ENCODE measurements around the gene PROS1. TPM values are rescaled to one million over a fixed set of nuclear protein-coding genes. Genes with fewer than 3 reads are reported as not detected.

Gene PROS1
- total RNA-seq, 1 experiment from 2014 or later = 1.3 TPM

DNA sequence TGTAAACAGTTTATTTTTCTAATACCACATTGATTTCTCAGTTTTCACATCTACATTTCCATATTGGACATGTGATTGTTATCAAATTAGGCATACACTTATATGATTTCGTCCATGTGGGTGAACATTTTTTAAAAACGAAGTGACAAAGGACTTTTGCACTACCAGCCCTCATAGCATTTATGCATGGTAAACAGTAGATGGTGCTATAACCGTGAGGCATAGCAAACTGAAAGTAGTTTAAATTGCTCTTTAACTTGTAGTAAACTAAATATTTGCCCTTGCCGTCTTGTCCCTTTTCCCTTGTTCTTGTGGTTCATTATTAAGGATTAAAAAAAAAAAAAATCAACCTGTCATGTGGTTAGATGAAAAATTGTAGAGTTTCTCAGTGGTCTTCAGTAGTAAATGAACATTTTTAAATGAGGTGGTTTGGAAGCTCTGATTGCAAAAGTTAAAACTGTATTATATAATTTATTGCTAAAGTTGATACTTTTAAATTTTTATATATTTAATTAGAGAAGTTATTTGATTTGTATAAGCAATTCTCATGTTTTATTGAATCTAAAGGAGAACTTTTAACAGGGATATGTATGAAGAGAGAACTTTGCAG is 30.7 kb upstream of the PROS1 start:
- no peak overlapping the region for H3K4me2 ChIP-seq (ENCODE audit: insufficient read depth, insufficient read length, low read length)
- H3K4me1 Mint-ChIP-seq = peaks cover 0 to 2% of the 10 kb centered on the region in 2 experiments; a peak in 1 of 4 replicates
- H4K8ac ChIP-seq (replicated peaks; ENCODE audit: insufficient read length, low read depth, low read length) = no peak overlapping the region

More for the DNA sequence above, 30.7 kb upstream of the PROS1 start:
- DNase-seq = no peak
- no peak overlapping the region for H3T11ph ChIP-seq (ENCODE audit: low read length)
- no peak overlapping the region for H3K56ac ChIP-seq (ENCODE audit: insufficient read length, low read depth, low read length)
- H2BK5ac ChIP-seq (ENCODE audit: insufficient read length, low read length) = no peak overlapping the region
- WGBS (ENCODE audit: extremely low coverage, insufficient read length, low lambda C conversion rate) = no CpG with 5 or more reads among the region's 4 CpGs
- Mint-ChIP-seq H3K4me3 (no peak overlapping the region), H3K9me3 (no peaks in the 10 kb centered on the region), H3K27me3 (ENCODE audit: low read depth) (no peaks in the 10 kb centered on the region), H3K36me3 (ENCODE audit: insufficient read depth in 1 of 3, low read depth in 3 of 3) (0 out of 7 replicates have a peak, but pooled peaks cover 0 to 4% (median 0%) of the 10 kb centered on the region in 3 experiments), H3K27ac (no peak overlapping the region)
- H2AFZ ChIP-seq (ENCODE audit: low read length) = no peak overlapping the region
- H2BK20ac ChIP-seq (ENCODE audit: low read depth, low read length, poor library complexity, severe bottlenecking) = no peak overlapping the region
- no peaks in the 10 kb centered on the region for H3K79me2 ChIP-seq (ENCODE audit: insufficient read depth, low read length)
- no peaks in the 10 kb centered on the region for H3K4me1 ChIP-seq (ENCODE audit: insufficient read depth, low read length)
- H3K27ac ChIP-seq (ENCODE audit: insufficient read length, low read depth, low read length) = no peak overlapping the region
- H3K9me3 ChIP-seq (ENCODE audit: control insufficient read depth, low read depth, low read length) = no peaks in the 10 kb centered on the region
- H4K5ac ChIP-seq (ENCODE audit: insufficient read length, low read depth, low read length) = no peak overlapping the region
- H2BK120ac ChIP-seq (ENCODE audit: low read depth, low read length, poor library complexity, severe bottlenecking) = no peak overlapping the region
- H4K91ac ChIP-seq (ENCODE audit: insufficient read length, low read depth, low read length) = no peak overlapping the region
- H3K27me3 ChIP-seq (ENCODE audit: insufficient read depth, low read length) = no peaks in the 10 kb centered on the region
- no peaks in the 10 kb centered on the region for H4K20me1 ChIP-seq (ENCODE audit: control insufficient read depth, insufficient read depth, insufficient read length)
- no peak overlapping the region for H3K14ac ChIP-seq (ENCODE audit: insufficient read depth, low read length)
- H3K18ac ChIP-seq (ENCODE audit: insufficient read length, low read depth, low read length) = no peak overlapping the region
- H2BK12ac ChIP-seq (ENCODE audit: insufficient read length, low read depth, low read length) = no peak overlapping the region
- no peak overlapping the region for H3K4ac ChIP-seq (ENCODE audit: low read depth, low read length)
- H2BK15ac ChIP-seq (ENCODE audit: low read depth, low read length) = no peak overlapping the region
- no peaks in the 10 kb centered on the region for H3K79me1 ChIP-seq (ENCODE audit: insufficient read depth, low read depth, low read length, poor library complexity, severe bottlenecking)
- H2AK5ac ChIP-seq (ENCODE audit: insufficient read length, low read length) = no peak overlapping the region
- H3K23me2 ChIP-seq (ENCODE audit: insufficient read length, low read depth, low read length, poor library complexity, severe bottlenecking) = no peaks in the 10 kb centered on the region
- no peak overlapping the region for H3K9ac ChIP-seq (ENCODE audit: extremely low read depth, insufficient read length, low read length)
- TF ChIP-seq, protein P1, sequence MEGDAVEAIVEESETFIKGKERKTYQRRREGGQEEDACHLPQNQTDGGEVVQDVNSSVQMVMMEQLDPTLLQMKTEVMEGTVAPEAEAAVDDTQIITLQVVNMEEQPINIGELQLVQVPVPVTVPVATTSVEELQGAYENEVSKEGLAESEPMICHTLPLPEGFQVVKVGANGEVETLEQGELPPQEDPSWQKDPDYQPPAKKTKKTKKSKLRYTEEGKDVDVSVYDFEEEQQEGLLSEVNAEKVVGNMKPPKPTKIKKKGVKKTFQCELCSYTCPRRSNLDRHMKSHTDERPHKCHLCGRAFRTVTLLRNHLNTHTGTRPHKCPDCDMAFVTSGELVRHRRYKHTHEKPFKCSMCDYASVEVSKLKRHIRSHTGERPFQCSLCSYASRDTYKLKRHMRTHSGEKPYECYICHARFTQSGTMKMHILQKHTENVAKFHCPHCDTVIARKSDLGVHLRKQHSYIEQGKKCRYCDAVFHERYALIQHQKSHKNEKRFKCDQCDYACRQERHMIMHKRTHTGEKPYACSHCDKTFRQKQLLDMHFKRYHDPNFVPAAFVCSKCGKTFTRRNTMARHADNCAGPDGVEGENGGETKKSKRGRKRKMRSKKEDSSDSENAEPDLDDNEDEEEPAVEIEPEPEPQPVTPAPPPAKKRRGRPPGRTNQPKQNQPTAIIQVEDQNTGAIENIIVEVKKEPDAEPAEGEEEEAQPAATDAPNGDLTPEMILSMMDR (conservative IDR thresholded peaks at IDR 0.05) = peak; percentile 75
- H3K23ac ChIP-seq (ENCODE audit: insufficient read length, low read depth, low read length) = no peak overlapping the region

All from H9 (cell line).